ENCODE measurements around the gene ZNF536.

- no peak for TF ChIP-seq GATA2 (IDR thresholded peaks at IDR 0.05; ENCODE audit: low read depth, low read length)
- no peak for TF ChIP-seq GATA3 (IDR thresholded peaks at IDR 0.05; ENCODE audit: low read depth, low read length)
Observed at GRCh38 chr19:30328096-30328495, 44.1 kb upstream of the ZNF536 start.

All from SH-SY5Y (cell line).